Measurements from ENCODE around the gene ISG15. TPM values are rescaled to one million over a fixed set of nuclear protein-coding genes. Genes with fewer than 3 reads are reported as not detected.

Gene ISG15
- total RNA-seq: 196 and 518 TPM in 2 replicates

DNA sequence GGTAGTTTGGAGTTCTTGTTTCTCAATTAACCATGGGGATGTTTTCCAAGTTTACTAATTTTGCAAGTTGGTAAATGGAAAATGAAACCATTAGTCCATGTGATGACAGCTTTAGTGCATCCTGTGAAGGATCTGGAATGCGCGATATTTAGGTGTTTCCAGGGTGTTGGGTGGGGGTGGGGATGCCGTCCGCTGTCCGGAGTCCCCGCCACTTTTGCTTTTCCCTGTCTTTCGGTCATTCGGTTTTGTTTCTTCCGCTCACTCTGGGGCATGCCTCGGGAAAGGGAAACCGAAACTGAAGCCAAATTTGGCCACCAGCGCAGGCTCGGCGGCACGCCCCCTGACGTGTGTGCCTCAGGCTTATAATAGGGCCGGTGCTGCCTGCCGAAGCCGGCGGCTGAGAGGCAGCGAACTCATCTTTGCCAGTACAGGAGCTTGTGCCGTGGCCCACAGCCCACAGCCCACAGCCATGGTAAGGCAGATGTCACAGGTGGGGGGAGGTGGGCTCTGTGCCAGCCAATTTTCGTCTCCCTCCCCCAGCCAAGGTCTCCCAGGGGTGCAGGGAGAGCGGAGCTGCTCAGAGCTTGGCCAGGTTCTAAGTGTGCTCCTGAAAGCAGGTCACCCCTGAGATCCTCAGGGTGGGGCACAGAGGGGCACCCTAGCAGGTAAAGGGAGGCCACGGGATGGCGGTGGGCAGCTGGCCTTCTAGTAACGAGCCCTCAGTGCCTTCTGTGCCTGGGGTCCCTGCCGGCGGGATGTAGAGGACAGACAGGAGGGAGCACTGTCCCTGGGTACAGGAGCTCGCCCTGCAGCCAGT, at the start of gene ISG15:
Gene ISG15, plus strand, starts transcription at position 393 of the 817 bp plus-strand sequence. Its CDS starts 77 bp downstream, at position 470.
- peak; percentile 51 for DNase-seq (ENCODE audit: extremely low read depth, low read depth, low spot score)

GRCh38 chr1:963746-964525, 49.4 kb upstream of the ISG15 start:
- no peak for DNase-seq (ENCODE audit: extremely low read depth, low read depth, low spot score)

DNA sequence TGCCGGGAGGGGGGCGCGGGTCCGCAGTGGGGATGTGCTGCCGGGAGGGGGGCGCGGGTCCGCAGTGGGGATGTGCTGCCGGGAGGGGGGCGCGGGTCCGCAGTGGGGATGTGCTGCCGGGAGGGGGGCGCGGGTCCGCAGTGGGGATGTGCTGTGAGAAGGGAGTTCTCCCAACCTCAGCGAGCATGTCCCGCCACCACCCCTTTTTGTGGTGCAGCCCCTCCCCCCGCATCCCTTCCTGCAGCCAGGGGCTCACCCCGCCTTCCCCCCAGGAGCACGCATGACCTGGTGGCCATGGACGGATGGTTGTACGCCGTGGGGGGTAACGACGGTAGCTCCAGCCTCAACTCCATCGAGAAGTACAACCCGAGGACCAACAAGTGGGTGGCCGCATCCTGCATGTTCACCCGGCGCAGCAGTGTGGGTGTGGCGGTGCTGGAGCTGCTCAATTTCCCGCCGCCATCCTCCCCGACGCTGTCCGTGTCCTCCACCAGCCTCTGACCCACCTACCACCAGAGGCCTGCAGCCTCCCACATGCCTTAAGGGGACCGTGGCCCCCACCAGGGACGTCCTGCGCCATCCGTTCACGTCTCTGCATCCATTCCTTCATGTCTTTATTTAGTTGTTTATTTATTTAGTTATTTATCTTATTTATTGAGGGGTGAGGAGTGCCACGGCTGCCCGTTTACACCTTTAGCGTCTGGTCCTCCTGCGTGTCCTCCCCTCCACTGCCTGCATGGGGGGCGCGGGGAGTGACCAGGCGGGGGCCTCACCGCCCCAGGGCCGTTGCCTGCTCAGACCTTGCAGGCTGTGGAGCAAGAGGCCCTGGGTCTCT, 48.4 kb upstream of the ISG15 start:
- no peak for DNase-seq (ENCODE audit: extremely low read depth, low read depth, low spot score)

- DNase-seq (ENCODE audit: extremely low read depth, low read depth, low spot score): no peak
Observed at GRCh38 chr1:965526-966134, 47.7 kb upstream of the ISG15 start.

DNA sequence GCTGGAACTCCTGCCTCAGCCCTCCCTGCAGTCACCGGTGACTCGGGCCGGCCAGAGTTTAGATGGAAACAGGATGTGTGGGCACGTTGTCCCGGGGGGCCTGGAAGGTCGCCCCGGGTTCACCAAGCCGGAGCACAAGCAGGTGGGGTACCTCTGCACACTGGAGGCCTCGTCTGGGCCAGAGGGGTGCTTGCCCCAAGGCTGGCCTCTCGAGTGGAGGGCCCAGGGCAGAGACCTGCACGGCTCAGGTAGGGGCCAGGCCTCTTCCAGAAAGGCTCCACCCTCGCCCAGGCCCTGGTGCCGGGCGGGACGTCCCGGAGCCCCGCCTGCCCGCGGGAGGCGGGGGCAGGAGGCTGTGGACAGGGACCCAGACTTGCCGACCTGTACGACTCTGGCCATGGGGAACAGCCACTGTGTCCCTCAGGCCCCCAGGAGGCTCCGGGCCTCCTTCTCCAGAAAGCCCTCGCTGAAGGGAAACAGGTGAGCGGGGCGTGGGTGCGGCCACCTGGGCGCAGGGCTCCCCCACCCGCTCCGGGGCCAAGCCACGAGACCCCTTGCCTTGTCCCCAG, 47.1 kb upstream of the ISG15 start, which contains the start of gene PLEKHN1:
Gene PLEKHN1, plus strand, starts transcription at position 348 of the 569 bp plus-strand sequence. Its CDS starts 50 bp downstream, at position 398.
- DNase-seq (ENCODE audit: extremely low read depth, low read depth, low spot score): no peak

DNA sequence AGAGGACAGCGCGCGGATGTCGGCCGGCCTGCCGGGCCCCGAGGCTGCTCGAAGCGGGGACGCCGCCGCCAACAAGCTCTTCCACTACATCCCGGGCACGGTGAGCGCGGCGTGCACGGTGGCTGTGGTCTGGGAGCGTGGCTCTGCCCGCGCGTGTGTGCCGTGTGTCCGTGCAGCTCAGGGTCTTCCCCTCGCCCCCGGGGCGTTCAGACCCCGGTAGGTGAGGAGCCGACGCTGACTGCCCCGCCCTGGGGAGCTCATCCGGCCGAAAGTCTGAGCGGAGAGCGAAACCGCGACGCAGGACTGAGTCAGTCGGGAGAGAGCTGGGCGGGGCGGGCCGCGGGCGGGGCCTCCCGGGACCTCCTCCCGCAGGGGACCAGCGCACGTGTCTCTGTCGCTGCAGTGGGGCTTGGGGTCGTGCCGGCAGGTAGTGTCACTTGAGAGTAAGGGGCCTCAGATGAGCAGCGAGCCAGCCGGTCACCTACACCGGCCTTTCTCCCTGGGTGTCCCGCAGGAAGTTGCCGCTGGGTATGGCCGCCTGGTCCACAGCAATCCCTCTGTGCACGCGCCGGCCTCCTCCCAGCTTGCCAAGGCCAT, 46.5 kb upstream of the ISG15 start:
- no peak for DNase-seq (ENCODE audit: extremely low read depth, low read depth, low spot score)

GRCh38 chr1:967466-968343, 45.6 kb upstream of the ISG15 start:
- DNase-seq (ENCODE audit: extremely low read depth, low read depth, low spot score): no peak

DNA sequence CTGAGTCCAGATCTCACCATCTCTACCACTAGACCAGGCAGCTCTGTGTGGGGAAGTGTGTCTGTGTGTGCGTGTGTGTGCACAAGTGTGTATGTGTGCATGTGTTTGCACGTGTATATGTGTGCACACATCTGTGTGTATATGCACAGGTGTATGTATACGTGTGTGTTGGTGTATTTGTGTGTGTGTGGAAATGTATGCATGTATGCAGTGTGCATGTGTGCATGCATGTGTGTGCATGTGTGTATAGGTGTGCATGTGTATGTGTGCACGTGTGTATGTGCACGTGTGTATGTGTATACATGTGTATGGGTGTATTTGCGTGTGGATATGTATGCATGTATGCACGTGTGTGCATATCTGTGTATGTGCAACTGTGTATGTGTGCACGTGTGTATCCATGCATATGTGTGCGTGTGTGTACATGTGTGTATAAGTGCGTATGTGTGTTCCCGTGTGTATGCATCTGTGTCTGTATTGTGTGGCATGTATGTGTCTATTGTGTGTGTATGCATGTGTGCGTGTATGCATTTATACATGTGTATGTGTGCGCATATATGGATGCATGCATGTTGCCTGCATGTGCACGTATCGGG, 43.9 kb upstream of the ISG15 start:
- DNase-seq (ENCODE audit: extremely low read depth, low read depth, low spot score): no peak

DNA sequence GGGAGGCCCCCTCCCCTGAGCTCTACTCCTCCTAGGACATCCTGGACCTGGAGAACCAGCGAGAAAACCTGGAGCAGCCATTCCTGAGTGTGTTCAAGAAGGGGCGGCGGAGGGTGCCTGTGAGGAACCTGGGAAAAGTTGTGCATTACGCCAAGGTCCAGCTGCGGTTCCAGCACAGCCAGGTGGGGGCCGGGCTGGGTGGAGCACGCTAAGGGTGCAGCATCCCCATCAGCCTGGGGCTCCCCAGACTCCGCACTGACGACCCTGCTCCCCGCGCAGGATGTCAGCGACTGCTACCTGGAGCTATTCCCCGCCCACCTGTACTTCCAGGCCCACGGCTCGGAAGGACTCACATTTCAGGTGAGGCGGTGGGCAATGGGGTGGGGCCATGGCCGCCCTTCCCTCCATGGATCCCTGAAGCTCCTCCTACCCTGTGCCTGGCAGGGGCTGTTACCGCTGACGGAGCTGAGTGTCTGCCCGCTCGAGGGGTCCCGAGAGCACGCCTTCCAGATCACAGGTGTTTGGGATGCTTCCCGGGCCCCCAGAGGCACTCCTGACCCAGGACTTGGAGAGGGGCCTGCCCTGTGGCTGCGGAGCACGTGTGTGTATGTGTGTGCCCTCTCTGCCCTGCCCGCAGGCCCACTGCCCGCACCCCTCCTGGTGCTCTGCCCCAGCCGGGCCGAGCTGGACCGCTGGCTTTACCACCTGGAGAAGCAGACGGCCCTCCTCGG, 42.9 kb upstream of the ISG15 start:
- no peak for DNase-seq (ENCODE audit: extremely low read depth, low read depth, low spot score)

DNA sequence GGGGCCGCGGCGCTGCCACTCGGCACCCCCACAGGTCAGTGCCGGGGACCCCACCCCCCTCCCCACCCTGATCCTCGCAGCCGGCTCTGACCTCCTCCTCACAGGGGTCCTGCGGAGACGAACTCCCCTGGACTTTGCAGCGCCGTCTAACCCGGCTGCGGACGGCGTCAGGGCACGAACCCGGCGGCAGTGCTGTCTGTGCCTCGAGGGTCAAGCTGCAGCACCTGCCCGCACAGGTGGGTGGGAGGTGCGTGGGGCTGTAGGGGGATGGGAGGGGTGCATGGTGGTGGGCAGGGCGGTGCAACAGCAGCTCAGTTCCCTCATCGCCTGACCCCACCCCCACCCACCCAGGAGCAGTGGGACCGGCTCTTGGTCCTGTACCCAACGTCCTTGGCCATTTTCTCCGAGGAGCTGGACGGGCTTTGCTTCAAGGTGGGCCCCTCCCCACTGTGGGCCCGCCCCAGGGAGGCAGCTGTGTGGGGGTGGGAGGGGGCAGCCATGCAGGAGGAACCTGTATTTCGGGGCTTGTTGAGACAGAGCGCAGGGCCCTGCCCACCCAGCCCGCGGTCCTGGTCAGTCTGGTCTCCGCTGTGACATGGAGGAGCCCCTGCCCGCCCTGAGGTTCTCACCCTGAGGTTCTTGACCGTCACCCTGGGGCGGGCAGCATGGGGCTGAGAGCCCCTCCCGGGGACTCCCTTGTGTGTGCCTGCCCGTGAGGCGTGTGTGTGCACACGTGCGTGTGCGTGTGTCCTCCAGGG, 42.1 kb upstream of the ISG15 start:
- no peak for DNase-seq (ENCODE audit: extremely low read depth, low read depth, low spot score)

DNA sequence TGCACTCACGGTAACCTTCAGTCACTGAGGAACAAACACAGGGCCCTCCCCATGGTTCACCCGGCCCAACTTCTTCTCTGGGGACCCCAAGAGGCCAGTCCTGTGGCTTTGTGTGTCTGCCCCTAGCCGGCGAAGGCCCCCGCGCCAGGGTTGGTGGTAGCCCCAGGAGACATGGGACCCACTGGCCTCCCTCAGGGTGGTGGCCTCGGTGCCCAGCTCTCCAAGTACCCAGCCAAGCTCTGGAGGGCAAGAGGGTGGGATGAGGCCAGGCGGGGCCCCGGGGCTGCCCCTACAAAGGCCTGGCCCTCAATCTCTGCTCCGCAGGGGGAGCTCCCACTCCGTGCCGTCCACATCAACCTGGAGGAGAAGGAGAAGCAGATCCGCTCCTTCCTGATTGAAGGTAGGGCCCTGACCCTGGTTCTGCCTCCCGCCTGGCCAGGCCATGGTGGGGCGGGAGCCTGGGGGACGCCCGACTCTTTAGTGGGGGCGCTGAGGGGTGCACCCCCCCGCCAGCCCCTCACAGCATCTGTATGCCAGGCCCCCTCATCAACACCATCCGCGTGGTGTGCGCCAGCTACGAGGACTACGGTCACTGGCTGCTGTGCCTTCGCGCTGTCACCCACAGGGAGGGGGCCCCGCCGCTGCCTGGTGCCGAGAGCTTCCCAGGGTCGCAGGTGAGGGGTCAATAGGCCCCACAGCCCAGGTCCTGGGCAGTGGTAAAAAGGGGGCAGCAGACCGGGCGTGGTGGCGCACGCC, 41.4 kb upstream of the ISG15 start:
- no peak for DNase-seq (ENCODE audit: extremely low read depth, low read depth, low spot score)

- DNase-seq (ENCODE audit: extremely low read depth, low read depth, low spot score): no peak
Observed at GRCh38 chr1:972726-973458, 40.4 kb upstream of the ISG15 start.

GRCh38 chr1:973459-974292, 39.6 kb upstream of the ISG15 start:
- no peak for DNase-seq (ENCODE audit: extremely low read depth, low read depth, low spot score)

DNA sequence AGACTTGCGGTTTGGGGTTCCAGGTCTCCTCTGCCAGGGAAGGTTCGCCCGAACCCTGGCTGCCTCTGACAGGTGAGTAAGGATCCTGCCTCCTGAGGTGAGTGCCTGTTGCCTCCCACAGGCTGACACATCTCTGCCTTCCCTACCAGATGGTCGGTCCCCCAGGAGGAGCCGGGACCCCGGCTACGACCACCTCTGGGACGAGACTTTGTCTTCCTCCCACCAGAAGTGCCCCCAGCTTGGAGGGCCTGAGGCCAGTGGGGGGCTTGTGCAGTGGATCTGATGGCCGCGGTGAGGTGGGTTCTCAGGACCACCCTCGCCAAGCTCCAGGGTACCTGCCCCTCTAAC, 39.0 kb upstream of the ISG15 start:
- no peak for DNase-seq (ENCODE audit: extremely low read depth, low read depth, low spot score)
